K562 (cell line): ENCODE results near the gene VWA7. TPM values are rescaled to one million over a fixed set of nuclear protein-coding genes. Genes with fewer than 3 reads are reported as not detected.

Experiments used
- FUS ChIP-seq: fragments of 200-400 bp; formaldehyde crosslinking; optimal IDR thresholded peaks from 2 replicates; pipeline ENCODE3; 2017; ENCODE audit warnings: low read depth, low read length
- GABPB1 ChIP-seq: sonication (generic); formaldehyde crosslinking; IDR thresholded peaks from 2 replicates; pipeline ENCODE4 v1.8.0; 2022; ENCODE audit warnings: mild to moderate bottlenecking, missing genetic modification reagents
- GTF2F1 ChIP-seq: IDR thresholded peaks from 2 replicates; pipeline ENCODE4 v1.6.1; 2011; ENCODE audit warnings: low read depth, low read length, improper control_type of control experiment
- MCM7 ChIP-seq, 2 experiments: fragments of 450-650 bp; IDR thresholded peaks; 2 replicates each; pipeline ENCODE4 v1.6.1; 2016 to 2018
- RFX5 ChIP-seq: IDR thresholded peaks from 2 replicates; pipeline ENCODE4 v1.6.1; 2011; ENCODE audit warnings: low read depth, mild to moderate bottlenecking, improper control_type of control experiment, low read length
- RNF2 ChIP-seq: sonication (generic); IDR thresholded peaks from 2 replicates; pipeline ENCODE4 v1.6.1; 2016
- SAFB ChIP-seq: fragments of 200-400 bp; formaldehyde crosslinking; IDR thresholded peaks from 2 replicates; pipeline ENCODE4 v1.6.1; 2017; ENCODE audit warnings: low read depth, low read length, borderline replicate concordance
- TEAD4 ChIP-seq, 2 experiments: sonication (generic) in 1 of 2; formaldehyde crosslinking in 1 of 2; IDR thresholded peaks; 2 replicates each; pipeline versions ENCODE4 v1.6.1 to v1.8.0; 2012 to 2022; ENCODE audit warnings: borderline replicate concordance in 1 of 2, inconsistent platforms in 1 of 2, low read length in 1 of 2, mild to moderate bottlenecking in 1 of 2, missing genetic modification reagents in 1 of 2
- TSC22D4 ChIP-seq: fragments of 450-650 bp; IDR thresholded peaks from 2 replicates; pipeline ENCODE4 v1.6.1; 2016; ENCODE audit warnings: missing genetic modification characterization, missing biosample characterization, control low read depth
- ZBTB12 ChIP-seq: fragments of 250-450 bp; sonication (Bioruptor Pico); IDR thresholded peaks from 2 replicates; pipeline ENCODE4 v1.4.0; 2020
- ZNF197 ChIP-seq: fragments of 200-800 bp; sonication (Bioruptor generic); IDR thresholded peaks from 2 replicates; pipeline ENCODE4 v1.6.1; 2016; ENCODE audit warnings: low read depth, missing genetic modification characterization, missing compliant biosample characterization
- ZNF75A ChIP-seq: fragments of 450-650 bp; formaldehyde crosslinking; IDR thresholded peaks from 2 replicates; pipeline ENCODE4 v1.4.0; 2020; ENCODE audit warnings: mild to moderate bottlenecking
- ZZZ3 ChIP-seq: fragments of 450-650 bp; IDR thresholded peaks from 2 replicates; pipeline ENCODE4 v1.6.1; 2016; ENCODE audit warnings: antibody characterized with exemption, mild to moderate bottlenecking, moderate library complexity
- polyA plus RNA-seq, 8 experiments: library from polyadenylated mRNA; depleted of rRNA in 4 of 8; stranded (reverse) in 5 of 8; unstranded in 3 of 8; fragments of >200 nt; fragmentation: Nextera tagmentation in 2 of 8; fragmentation: Illumina TruSeq in 1 of 8; extraction: Ambion mirVana in 2 of 8; extraction: Trizol in 1 of 8; gene quantifications; 2 replicates each; pipeline versions ENCODE4 v1.2.1 to v1.2.3, GENCODE V29; 2011 to 2014; ENCODE audit warnings: inconsistent platforms in 1 of 8, missing spikeins in 1 of 8
- total RNA-seq, 7 experiments: library from RNA; depleted of rRNA in 6 of 7; stranded (reverse); fragments of >200 nt in 6 of 7; fragmentation: Illumina TruSeq in 2 of 7; extraction: Trizol in 2 of 7; gene quantifications; 2 replicates each; pipeline versions ENCODE4 v1.2.1 to v1.2.3, GENCODE V29; 2011 to 2021; ENCODE audit warnings: low replicate concordance in 1 of 7
- TF ChIP-seq, protein P1 (sequence below): fragments of 450-650 bp; formaldehyde crosslinking; IDR thresholded peaks from 2 replicates; pipeline ENCODE4 v1.4.0; 2020; ENCODE audit warnings: mild to moderate bottlenecking, moderate library complexity
- TF ChIP-seq, protein P2 (sequence below), 2 experiments: fragments of 150-350 bp in 1 of 2; IDR thresholded peaks; 2 replicates each; pipeline ENCODE4 v1.6.1; 2012 to 2016; ENCODE audit warnings: low read depth in 2 of 2, low read length in 2 of 2, mild to moderate bottlenecking in 1 of 2, moderate library complexity in 1 of 2
- TF ChIP-seq, protein P3 (sequence below): fragments of 450-650 bp; IDR thresholded peaks from 2 replicates; pipeline ENCODE4 v1.6.1; 2017; ENCODE audit warnings: mild to moderate bottlenecking, moderate library complexity
- TF ChIP-seq, protein P4 (sequence below): conservative IDR thresholded peaks from 2 replicates; pipeline ENCODE4 v1.6.1; 2011; ENCODE audit warnings: low read depth, mild to moderate bottlenecking, low read length; ENCODE audit not compliant: control insufficient read depth

Gene VWA7
- total and polyA plus RNA-seq, 9 of the 15 experiments (the other 6 are each of a cell fraction or from before 2014, with no cell fraction given), result 0.18 to 2.9 (median 0.95) TPM

DNA sequence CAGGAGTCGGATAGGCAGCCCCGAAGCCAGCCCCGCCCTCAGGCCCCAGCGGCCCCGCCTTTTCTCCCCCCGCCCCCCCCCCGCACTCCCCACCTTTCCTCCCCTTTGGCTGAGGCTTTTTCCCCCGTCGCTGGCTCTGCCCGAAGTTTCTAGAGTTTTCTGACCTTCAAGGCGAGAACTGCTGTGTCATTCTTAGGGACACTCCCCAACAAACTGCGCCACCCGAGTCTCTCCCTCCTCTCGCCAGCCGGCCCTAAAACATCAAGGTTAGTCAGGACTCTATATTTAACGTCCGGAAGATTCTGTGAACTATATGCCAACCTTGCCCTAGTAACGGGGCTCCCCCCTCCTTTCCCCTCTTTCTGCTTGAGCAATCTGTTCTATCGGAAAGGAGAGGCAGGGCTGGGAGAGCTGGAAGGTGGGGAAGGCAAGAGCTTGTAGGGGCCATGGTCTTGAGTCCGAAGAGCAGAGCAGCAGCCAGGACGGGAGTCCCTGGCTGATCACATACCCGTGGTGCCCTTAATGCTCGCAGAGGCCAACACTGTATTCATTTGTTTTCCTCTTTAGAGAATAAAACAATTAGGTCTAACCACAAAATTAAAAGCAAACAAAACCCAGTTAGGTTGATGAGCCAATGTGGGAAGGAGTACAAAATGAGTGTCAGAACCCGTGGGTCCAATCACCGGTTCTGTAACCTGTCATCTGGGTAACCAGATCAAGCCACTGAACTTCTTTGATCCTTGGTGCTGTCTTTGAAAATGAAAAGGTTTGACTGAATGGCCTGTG, 45.1 kb upstream of the VWA7 start (continued):
- TF ChIP-seq, protein P1, sequence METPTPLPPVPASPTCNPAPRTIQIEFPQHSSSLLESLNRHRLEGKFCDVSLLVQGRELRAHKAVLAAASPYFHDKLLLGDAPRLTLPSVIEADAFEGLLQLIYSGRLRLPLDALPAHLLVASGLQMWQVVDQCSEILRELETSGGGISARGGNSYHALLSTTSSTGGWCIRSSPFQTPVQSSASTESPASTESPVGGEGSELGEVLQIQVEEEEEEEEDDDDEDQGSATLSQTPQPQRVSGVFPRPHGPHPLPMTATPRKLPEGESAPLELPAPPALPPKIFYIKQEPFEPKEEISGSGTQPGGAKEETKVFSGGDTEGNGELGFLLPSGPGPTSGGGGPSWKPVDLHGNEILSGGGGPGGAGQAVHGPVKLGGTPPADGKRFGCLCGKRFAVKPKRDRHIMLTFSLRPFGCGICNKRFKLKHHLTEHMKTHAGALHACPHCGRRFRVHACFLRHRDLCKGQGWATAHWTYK, result peak; percentile 85
- TF ChIP-seq ZNF197, result no peak
- TF ChIP-seq, protein P2, sequence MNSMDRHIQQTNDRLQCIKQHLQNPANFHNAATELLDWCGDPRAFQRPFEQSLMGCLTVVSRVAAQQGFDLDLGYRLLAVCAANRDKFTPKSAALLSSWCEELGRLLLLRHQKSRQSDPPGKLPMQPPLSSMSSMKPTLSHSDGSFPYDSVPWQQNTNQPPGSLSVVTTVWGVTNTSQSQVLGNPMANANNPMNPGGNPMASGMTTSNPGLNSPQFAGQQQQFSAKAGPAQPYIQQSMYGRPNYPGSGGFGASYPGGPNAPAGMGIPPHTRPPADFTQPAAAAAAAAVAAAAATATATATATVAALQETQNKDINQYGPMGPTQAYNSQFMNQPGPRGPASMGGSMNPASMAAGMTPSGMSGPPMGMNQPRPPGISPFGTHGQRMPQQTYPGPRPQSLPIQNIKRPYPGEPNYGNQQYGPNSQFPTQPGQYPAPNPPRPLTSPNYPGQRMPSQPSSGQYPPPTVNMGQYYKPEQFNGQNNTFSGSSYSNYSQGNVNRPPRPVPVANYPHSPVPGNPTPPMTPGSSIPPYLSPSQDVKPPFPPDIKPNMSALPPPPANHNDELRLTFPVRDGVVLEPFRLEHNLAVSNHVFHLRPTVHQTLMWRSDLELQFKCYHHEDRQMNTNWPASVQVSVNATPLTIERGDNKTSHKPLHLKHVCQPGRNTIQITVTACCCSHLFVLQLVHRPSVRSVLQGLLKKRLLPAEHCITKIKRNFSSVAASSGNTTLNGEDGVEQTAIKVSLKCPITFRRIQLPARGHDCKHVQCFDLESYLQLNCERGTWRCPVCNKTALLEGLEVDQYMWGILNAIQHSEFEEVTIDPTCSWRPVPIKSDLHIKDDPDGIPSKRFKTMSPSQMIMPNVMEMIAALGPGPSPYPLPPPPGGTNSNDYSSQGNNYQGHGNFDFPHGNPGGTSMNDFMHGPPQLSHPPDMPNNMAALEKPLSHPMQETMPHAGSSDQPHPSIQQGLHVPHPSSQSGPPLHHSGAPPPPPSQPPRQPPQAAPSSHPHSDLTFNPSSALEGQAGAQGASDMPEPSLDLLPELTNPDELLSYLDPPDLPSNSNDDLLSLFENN (IDR thresholded peaks at IDR 0.05; ENCODE audit: low read depth in 2 of 2, low read length in 2 of 2), result 0 out of 4 replicates have a peak, but pooled peaks of 1 of the 2 experiments have one; percentile 12
- TF ChIP-seq, protein P3, sequence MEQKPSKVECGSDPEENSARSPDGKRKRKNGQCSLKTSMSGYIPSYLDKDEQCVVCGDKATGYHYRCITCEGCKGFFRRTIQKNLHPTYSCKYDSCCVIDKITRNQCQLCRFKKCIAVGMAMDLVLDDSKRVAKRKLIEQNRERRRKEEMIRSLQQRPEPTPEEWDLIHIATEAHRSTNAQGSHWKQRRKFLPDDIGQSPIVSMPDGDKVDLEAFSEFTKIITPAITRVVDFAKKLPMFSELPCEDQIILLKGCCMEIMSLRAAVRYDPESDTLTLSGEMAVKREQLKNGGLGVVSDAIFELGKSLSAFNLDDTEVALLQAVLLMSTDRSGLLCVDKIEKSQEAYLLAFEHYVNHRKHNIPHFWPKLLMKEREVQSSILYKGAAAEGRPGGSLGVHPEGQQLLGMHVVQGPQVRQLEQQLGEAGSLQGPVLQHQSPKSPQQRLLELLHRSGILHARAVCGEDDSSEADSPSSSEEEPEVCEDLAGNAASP, result no peak
- peak; percentile 67; the same call in 1 of the 2 replicates for TF ChIP-seq RNF2
- 0 out of 2 replicates have a peak, but pooled peaks have one; percentile 16 for TF ChIP-seq GABPB1
- TF ChIP-seq, protein P4, sequence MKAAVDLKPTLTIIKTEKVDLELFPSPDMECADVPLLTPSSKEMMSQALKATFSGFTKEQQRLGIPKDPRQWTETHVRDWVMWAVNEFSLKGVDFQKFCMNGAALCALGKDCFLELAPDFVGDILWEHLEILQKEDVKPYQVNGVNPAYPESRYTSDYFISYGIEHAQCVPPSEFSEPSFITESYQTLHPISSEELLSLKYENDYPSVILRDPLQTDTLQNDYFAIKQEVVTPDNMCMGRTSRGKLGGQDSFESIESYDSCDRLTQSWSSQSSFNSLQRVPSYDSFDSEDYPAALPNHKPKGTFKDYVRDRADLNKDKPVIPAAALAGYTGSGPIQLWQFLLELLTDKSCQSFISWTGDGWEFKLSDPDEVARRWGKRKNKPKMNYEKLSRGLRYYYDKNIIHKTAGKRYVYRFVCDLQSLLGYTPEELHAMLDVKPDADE, result no peak
- TF ChIP-seq MCM7 (IDR thresholded peaks at IDR 0.05), result no peak
- TF ChIP-seq ZNF75A (CRISPR knock-in tag), result peak; percentile 53; the same call in 1 of the 2 replicates
- TF ChIP-seq TSC22D4 (tag), result no peak
- TF ChIP-seq ZBTB12 (CRISPR knock-in tag), result no peak
- peak; percentile 29 for TF ChIP-seq TEAD4 (IDR thresholded peaks at IDR 0.05; ENCODE audit: low read length)
- TF ChIP-seq TEAD4 (CRISPR knock-in tag; IDR thresholded peaks at IDR 0.05; ENCODE audit: borderline replicate concordance), result no peak
- no peak for TF ChIP-seq ZZZ3
- TF ChIP-seq RFX5, result no peak
- TF ChIP-seq SAFB, result no peak
- TF ChIP-seq GTF2F1, result peak; percentile 91
- no peak for TF ChIP-seq FUS
